HepG2 (cell line): ENCODE results near the gene RBM8A. TPM values are rescaled to one million over a fixed set of nuclear protein-coding genes. Genes with fewer than 3 reads are reported as not detected.

ENCODE experiments used
- ARID5B ChIP-seq: IDR thresholded peaks from 2 replicates; pipeline ENCODE4 v1.4.0; 2020; ENCODE audit warnings: mild to moderate bottlenecking, missing genetic modification reagents
- ARNTL ChIP-seq: sonication (generic); formaldehyde crosslinking; IDR thresholded peaks from 2 replicates; pipeline ENCODE4 v1.4.0; 2020; ENCODE audit warnings: mild to moderate bottlenecking, missing genetic modification reagents
- EED ChIP-seq: sonication (generic); formaldehyde crosslinking; IDR thresholded peaks from 2 replicates; pipeline ENCODE4 v1.5.0; 2020; ENCODE audit warnings: mild to moderate bottlenecking, missing genetic modification reagents
- HES4 ChIP-seq: sonication (generic); formaldehyde crosslinking; IDR thresholded peaks from 2 replicates; pipeline ENCODE4 v1.9.0; 2021; ENCODE audit warnings: mild to moderate bottlenecking, missing genetic modification reagents, borderline replicate concordance
- HNF1B ChIP-seq: sonication (generic); formaldehyde crosslinking; IDR thresholded peaks from 2 replicates; pipeline ENCODE4 v1.5.1; 2020; ENCODE audit warnings: mild to moderate bottlenecking, moderate library complexity, missing genetic modification reagents
- HNRNPL ChIP-seq: fragments of 200-400 bp; formaldehyde crosslinking; IDR thresholded peaks from 2 replicates; pipeline ENCODE4 v1.6.1; 2017; ENCODE audit warnings: mild to moderate bottlenecking, low read depth, low read length
- KLF12 ChIP-seq: sonication (generic); formaldehyde crosslinking; IDR thresholded peaks from 2 replicates; pipeline ENCODE4 v1.4.0; 2020; ENCODE audit warnings: missing genetic modification reagents, borderline replicate concordance
- KMT2A ChIP-seq: sonication (generic); formaldehyde crosslinking; IDR thresholded peaks from 2 replicates; pipeline ENCODE4 v1.4.0; 2020; ENCODE audit warnings: missing genetic modification reagents
- NFE2L2 ChIP-seq: fragments of 150-350 bp; IDR thresholded peaks from 2 replicates; pipeline ENCODE4 v1.6.1; 2014; ENCODE audit warnings: low read length
- NR0B2 ChIP-seq: sonication (generic); formaldehyde crosslinking; IDR thresholded peaks from 2 replicates; pipeline ENCODE4 v1.4.0; 2020; ENCODE audit warnings: mild to moderate bottlenecking, missing genetic modification reagents
- PRDM4 ChIP-seq: sonication (generic); formaldehyde crosslinking; IDR thresholded peaks from 2 replicates; pipeline ENCODE4 v1.9.0; 2021; ENCODE audit warnings: missing genetic modification reagents, borderline replicate concordance
- SIX4 ChIP-seq: sonication (generic); formaldehyde crosslinking; IDR thresholded peaks from 2 replicates; pipeline ENCODE4 v1.4.0; 2020; ENCODE audit warnings: missing genetic modification reagents
- SMAD3 ChIP-seq: sonication (generic); formaldehyde crosslinking; IDR thresholded peaks from 2 replicates; pipeline ENCODE4 v1.4.0; 2020; ENCODE audit warnings: missing genetic modification reagents
- SNAPC5 ChIP-seq: sonication (generic); formaldehyde crosslinking; IDR thresholded peaks from 2 replicates; pipeline ENCODE4 v1.8.1; 2023; ENCODE audit warnings: mild to moderate bottlenecking, missing genetic modification reagents, borderline replicate concordance
- TFAP4 ChIP-seq: sonication (generic); IDR thresholded peaks from 2 replicates; pipeline ENCODE4 v1.6.1; 2016; ENCODE audit warnings: low read depth, borderline replicate concordance
- ZMYM3 ChIP-seq: sonication (generic); formaldehyde crosslinking; IDR thresholded peaks from 2 replicates; pipeline ENCODE4 v1.5.1; 2020; ENCODE audit warnings: mild to moderate bottlenecking, missing genetic modification reagents
- ZNF232 ChIP-seq: sonication (generic); formaldehyde crosslinking; IDR thresholded peaks from 2 replicates; pipeline ENCODE4 v1.4.0; 2020; ENCODE audit warnings: missing genetic modification reagents, borderline replicate concordance
- ZNF383 ChIP-seq: sonication (generic); formaldehyde crosslinking; IDR thresholded peaks from 2 replicates; pipeline ENCODE4 v1.4.0; 2020; ENCODE audit warnings: missing genetic modification reagents, mild to moderate bottlenecking, borderline replicate concordance
- ZNF672 ChIP-seq: sonication (generic); formaldehyde crosslinking; IDR thresholded peaks from 2 replicates; pipeline ENCODE4 v1.8.1; 2022; ENCODE audit warnings: missing genetic modification reagents
- polyA plus RNA-seq, 8 experiments: library from polyadenylated mRNA; depleted of rRNA in 3 of 8; stranded (reverse) in 7 of 8; unstranded in 1 of 8; fragments of >200 nt; fragmentation: Illumina TruSeq in 4 of 8; extraction: Trizol in 4 of 8; gene quantifications; 2 replicates each; pipeline versions ENCODE4 v1.2.1 to v1.2.3, GENCODE V29; 2011 to 2016; ENCODE audit warnings: low read depth in 4 of 8, missing spikeins in 1 of 8, mixed read lengths in 1 of 8; ENCODE audit not compliant: insufficient read depth in 1 of 8
- total RNA-seq, 5 experiments: library from RNA; depleted of rRNA; stranded (reverse); fragments of >200 nt; fragmentation: Illumina TruSeq; extraction: Trizol; gene quantifications; 2 replicates each; pipeline ENCODE4 v1.2.3, GENCODE V29; 2016; ENCODE audit warnings: low read depth in 1 of 5

Gene RBM8A
- total and polyA plus RNA-seq, 2 of the 13 experiments (the other 11 are each of a cell fraction or from before 2014, with no cell fraction given), result 106 to 162 TPM

GRCh38 chr1:145927063-145927886 lies at the start of gene RBM8A (continued):
- TF ChIP-seq PRDM4 (CRISPR knock-in tag) (peak; percentile 64; the same call in 1 of the 2 replicates), NFE2L2 (no peak), SIX4 (CRISPR knock-in tag) (0 out of 2 replicates have a peak, but pooled peaks have one; percentile 1), KLF12 (CRISPR knock-in tag) (0 out of 2 replicates have a peak, but pooled peaks have one; percentile 39), HES4 (CRISPR knock-in tag) (no peak), ZNF383 (CRISPR knock-in tag) (no peak), TFAP4 (no peak), SMAD3 (CRISPR knock-in tag) (peak; percentile 78), HNF1B (CRISPR knock-in tag) (peak; percentile 63; the same call in 1 of the 2 replicates), SNAPC5 (CRISPR knock-in tag) (no peak), KMT2A (CRISPR knock-in tag) (peak; percentile 78; the same call in 1 of the 2 replicates), ARNTL (CRISPR knock-in tag) (peak; percentile 62; the same call in 1 of the 2 replicates), NR0B2 (CRISPR knock-in tag) (peak; percentile 85), ZNF232 (CRISPR knock-in tag) (no peak), HNRNPL (no peak), ZNF672 (CRISPR knock-in tag) (no peak), EED (CRISPR knock-in tag) (no peak), ARID5B (CRISPR knock-in tag) (no peak; the same call in 1 of the 2 replicates), ZMYM3 (CRISPR knock-in tag) (no peak; the same call in 1 of the 2 replicates)
